MCF 10A (cell line): ENCODE results near the gene RCBTB2. TPM values are rescaled to one million over a fixed set of nuclear protein-coding genes. Genes with fewer than 3 reads are reported as not detected.

Experiments used
- BruUV-seq: library from RNA; stranded (reverse); fragments of 400-500 nt; replicated peaks from 2 replicates; lab custom pipeline; 2021; lab: Mats Ljungman, UMichigan
- CTCF ChIA-PET: fragments of 300-600 bp; sonication (Branson Sonifier 250); formaldehyde crosslinking; extraction: SDS; loops from one replicate; lab custom pipeline; 2021; ENCODE audit warnings: antibody characterized with exemption, inconsistent platforms; lab: Yijun Ruan, JAX
- POLR2A ChIA-PET: fragments of 300-600, 350-650 bp; sonication (Branson Sonifier 250); formaldehyde crosslinking; extraction: SDS; loops from one replicate; lab custom pipeline; 2020; ENCODE audit warnings: antibody characterized with exemption, inconsistent platforms; lab: Yijun Ruan, JAX
- DNase-seq: peaks from one replicate; pipeline ENCODE4 v3.0.0-alpha.2; 2018; ENCODE audit not compliant: unreplicated experiment
- H3K27ac Mint-ChIP-seq: one replicate; pipeline ENCODE4 v1.8.0; 2022; ENCODE audit warnings: mild to moderate bottlenecking, low read depth, mixed read lengths; ENCODE audit not compliant: unreplicated experiment
- H3K27me3 Mint-ChIP-seq: one replicate; pipeline ENCODE4 v1.8.0; 2022; ENCODE audit warnings: mixed read lengths; ENCODE audit not compliant: insufficient read depth, unreplicated experiment
- H3K36me3 Mint-ChIP-seq: one replicate; pipeline ENCODE4 v1.8.0; 2022; ENCODE audit warnings: mild to moderate bottlenecking, moderate library complexity, mixed read lengths; ENCODE audit not compliant: insufficient read depth, unreplicated experiment
- H3K4me1 Mint-ChIP-seq: one replicate; pipeline ENCODE4 v1.8.0; 2022; ENCODE audit warnings: mixed read lengths; ENCODE audit not compliant: insufficient read depth, unreplicated experiment
- H3K4me3 Mint-ChIP-seq: one replicate; pipeline ENCODE4 v1.8.0; 2022; ENCODE audit warnings: mild to moderate bottlenecking, moderate library complexity, mixed read lengths; ENCODE audit not compliant: unreplicated experiment
- H3K9me3 Mint-ChIP-seq: one replicate; pipeline ENCODE4 v1.8.0; 2022; ENCODE audit warnings: mixed read lengths; ENCODE audit not compliant: unreplicated experiment
- CTCF ChIP-seq: fragments of 200-600 bp; IDR thresholded peaks from one replicate; pipeline ENCODE4 v1.8.0; 2022; ENCODE audit warnings: antibody characterized with exemption, mild to moderate bottlenecking; ENCODE audit not compliant: unreplicated experiment
- intact Hi-C: fragments of 100-400 bp; cut with micrococcal nuclease; formaldehyde crosslinking; loops from 2 replicates; pipeline ENCODE4 v1.14.1; 2022
- total RNA-seq: library from RNA; stranded (reverse); gene quantifications from 2 replicates; pipeline ENCODE4 v1.2.3, GENCODE V29; 2022

RCBTB2 gene
- total RNA-seq, 1 experiment from 2014 or later = 2.4 TPM

GRCh38 chr13:48576448-48577010 lies 43.6 kb upstream of the RCBTB2 start:
- CTCF ChIA-PET = interaction anchor here (0.6 to 3.5 kb wide), 6 partner anchors 9 to 498 kb away, joined by 3 to 16 read pairs (median 3); no protein-coding TSS in a partner anchor
- intact Hi-C loops = no loop called here
- Mint-ChIP-seq H3K9me3 (no peaks in the 10 kb centered on the region), H3K4me3 (no peak overlapping the region), H3K4me1 (no peaks in the 10 kb centered on the region), H3K27ac (no peak overlapping the region), H3K27me3 (no peaks in the 10 kb centered on the region), H3K36me3 (no peaks in the 10 kb centered on the region)
- no peak for TF ChIP-seq CTCF
- no TSS peak for BruUV-seq
- POLR2A ChIA-PET = interaction anchor here (0.6 kb wide), 1 partner anchor 13 kb away, joined by 3 read pairs; no protein-coding TSS in a partner anchor
- no peak for DNase-seq

- Mint-ChIP-seq H3K4me3 (no peak overlapping the region), H3K36me3 (no peaks in the 10 kb centered on the region), H3K27me3 (no peaks in the 10 kb centered on the region), H3K4me1 (no peaks in the 10 kb centered on the region), H3K9me3 (no peaks in the 10 kb centered on the region), H3K27ac (no peak overlapping the region)
- no TSS peak for BruUV-seq
- no peak for TF ChIP-seq CTCF
- DNase-seq = no peak
- CTCF ChIA-PET = interaction anchor here (0.9 to 3.5 kb wide), 2 partner anchors 20 to 241 kb away, joined by 4 to 16 read pairs; no protein-coding TSS in a partner anchor
- POLR2A ChIA-PET = interaction anchor here (0.7 kb wide), 1 partner anchor 448 kb away, joined by 3 read pairs; no protein-coding TSS in a partner anchor
- intact Hi-C loops = no loop called here
These were observed 42.2 kb upstream of the RCBTB2 start for GRCh38 chr13:48575031-48575430.

GRCh38 chr13:48574041-48574796 lies 41.3 kb upstream of the RCBTB2 start:
- Mint-ChIP-seq H3K9me3 (no peaks in the 10 kb centered on the region), H3K36me3 (no peaks in the 10 kb centered on the region), H3K4me1 (no peaks in the 10 kb centered on the region), H3K4me3 (no peak overlapping the region), H3K27me3 (no peaks in the 10 kb centered on the region), H3K27ac (no peak overlapping the region)
- intact Hi-C loops = no loop called here
- no peak for TF ChIP-seq CTCF
- DNase-seq = no peak
- POLR2A ChIA-PET = interaction anchor here (0.7 to 1.8 kb wide), 2 partner anchors 160 to 246 kb away, joined by 3 to 4 read pairs; no protein-coding TSS in a partner anchor
- no TSS peak for BruUV-seq
- CTCF ChIA-PET = interaction anchor here (0.9 to 3.5 kb wide), 3 partner anchors 9 to 240 kb away, joined by 3 to 16 read pairs (median 4); no protein-coding TSS in a partner anchor
